CD14-positive monocyte (primary cell): ENCODE data around the gene SEZ6L2. TPM values are rescaled to one million over a fixed set of nuclear protein-coding genes. Genes with fewer than 3 reads are reported as not detected.
A peak's percentile ranks its signal among the peaks of the same experiment; 100 is the strongest.

ENCODE experiments used
- DNase-seq, 3 donors: peaks; one replicate each; pipeline ENCODE4 v3.0.0-alpha.2; 2011 to 2022
- H2AFZ ChIP-seq: 2 replicates; pipeline ENCODE4 v1.6.0; 2012; ENCODE audit warnings: mild to moderate bottlenecking, low read depth, low read length, inconsistent platforms; ENCODE audit not compliant: insufficient read depth, poor library complexity, severe bottlenecking
- H3K27ac ChIP-seq, 2 donors: 1 replicate in 1 of 2; 2 replicates in 1 of 2; pipeline ENCODE4 v1.5.1; 2012 to 2013; ENCODE audit warnings: low read length in 2 of 2, control low read depth in 1 of 2, inconsistent platforms in 1 of 2, low read depth in 1 of 2, mild to moderate bottlenecking in 1 of 2
- H3K27me3 ChIP-seq, 2 donors: one replicate each; pipeline versions ENCODE4 v1.6.0 to v1.6.1; 2011 to 2013; ENCODE audit warnings: low read length in 2 of 2; ENCODE audit not compliant: control insufficient read depth in 2 of 2, insufficient read depth in 2 of 2
- H3K36me3 ChIP-seq, 2 donors: replicated peaks in 1 of 2; 1 replicate in 1 of 2; 2 replicates in 1 of 2; pipeline versions ENCODE4 v1.5.1 to v1.6.1; 2012 to 2013; ENCODE audit warnings: low read length in 2 of 2, control low read depth in 1 of 2, inconsistent platforms in 1 of 2, mild to moderate bottlenecking in 1 of 2; ENCODE audit not compliant: insufficient read depth in 2 of 2, control insufficient read depth in 1 of 2
- H3K4me1 ChIP-seq, 2 donors: 1 replicate in 1 of 2; 2 replicates in 1 of 2; pipeline versions ENCODE4 v1.5.1 to v1.6.1; 2012 to 2013; ENCODE audit warnings: low read length in 2 of 2, control low read depth in 1 of 2, inconsistent platforms in 1 of 2, mild to moderate bottlenecking in 1 of 2, moderate library complexity in 1 of 2; ENCODE audit not compliant: insufficient read depth in 2 of 2, control insufficient read depth in 1 of 2
- H3K4me2 ChIP-seq: replicated peaks from 2 replicates; pipeline ENCODE3; 2012; ENCODE audit warnings: low read length, moderate library complexity, mild to moderate bottlenecking; ENCODE audit not compliant: poor library complexity, severe bottlenecking; ENCODE audit errors: extremely low read depth
- H3K4me3 ChIP-seq, 3 experiments: fragments of 200-600 bp in 1 of 3; sonication (generic) in 1 of 3; replicated peaks in 1 of 3; 1 replicate in 2 of 3; 2 replicates in 1 of 3; pipeline ENCODE4 v1.5.1; 2011 to 2013; ENCODE audit warnings: low read length in 3 of 3, mild to moderate bottlenecking in 3 of 3, control low read depth in 2 of 3, low read depth in 2 of 3, inconsistent platforms in 1 of 3, moderate library complexity in 1 of 3
- H3K79me2 ChIP-seq: 2 replicates; pipeline ENCODE4 v1.6.0; 2012; ENCODE audit warnings: mild to moderate bottlenecking, control low read depth, inconsistent platforms, low read length, moderate library complexity; ENCODE audit not compliant: insufficient read depth
- H3K9ac ChIP-seq: 2 replicates; pipeline ENCODE4 v1.6.0; 2017; ENCODE audit warnings: low read length, mild to moderate bottlenecking; ENCODE audit not compliant: insufficient read depth, poor library complexity, severe bottlenecking
- H3K9me3 ChIP-seq, 2 donors: replicated peaks in 1 of 2; 1 replicate in 1 of 2; 2 replicates in 1 of 2; pipeline versions ENCODE4 v1.5.1 to v1.6.1; 2012 to 2013; ENCODE audit warnings: low read length in 2 of 2, control low read depth in 1 of 2; ENCODE audit not compliant: control insufficient read depth in 1 of 2, insufficient read depth in 1 of 2
- H4K20me1 ChIP-seq: 2 replicates; pipeline ENCODE4 v1.6.0; 2012; ENCODE audit warnings: mild to moderate bottlenecking, low read length, control low read depth, moderate library complexity; ENCODE audit not compliant: insufficient read depth
- H3K27ac Mint-ChIP-seq, 7 donors: one replicate each; pipeline ENCODE4 v1.8.0; 2020; ENCODE audit warnings: mild to moderate bottlenecking in 7 of 7, mixed read lengths in 7 of 7, moderate library complexity in 6 of 7, inconsistent platforms in 2 of 7
- H3K27me3 Mint-ChIP-seq, 3 donors: one replicate each; pipeline ENCODE4 v1.8.0; 2021 to 2022; ENCODE audit warnings: low read depth in 3 of 3, mild to moderate bottlenecking in 3 of 3, mixed read lengths in 3 of 3, moderate library complexity in 3 of 3, inconsistent platforms in 1 of 3
- H3K36me3 Mint-ChIP-seq, 2 donors: one replicate each; pipeline ENCODE4 v1.8.0; 2020; ENCODE audit warnings: mixed read lengths in 2 of 2, inconsistent platforms in 1 of 2, mild to moderate bottlenecking in 1 of 2
- H3K4me1 Mint-ChIP-seq: one replicate; pipeline ENCODE4 v1.8.0; 2020; ENCODE audit warnings: mild to moderate bottlenecking, mixed read lengths
- H3K4me3 Mint-ChIP-seq, 2 donors: one replicate each; pipeline ENCODE4 v1.8.0; 2020; ENCODE audit warnings: mild to moderate bottlenecking in 2 of 2, mixed read lengths in 2 of 2, moderate library complexity in 1 of 2
- H3K9me3 Mint-ChIP-seq, 7 donors: one replicate each; pipeline ENCODE4 v1.8.0; 2020 to 2022; ENCODE audit warnings: mixed read lengths in 7 of 7, mild to moderate bottlenecking in 6 of 7, moderate library complexity in 6 of 7, inconsistent platforms in 2 of 7
- CTCF ChIP-seq: fragments of 200-600 bp; IDR thresholded peaks from one replicate; pipeline ENCODE4 v1.8.0; 2022; ENCODE audit warnings: antibody characterized with exemption, mild to moderate bottlenecking
- WGBS: methylation state at CpG from one replicate; pipeline ENCODE4 v1.1.5; 2013; ENCODE audit warnings: missing lambda C conversion rate; ENCODE audit not compliant: insufficient coverage; 5-methylcytosine and 5-hydroxymethylcytosine counted together
- intact Hi-C, 2 donors: fragments of 100-400 bp; cut with micrococcal nuclease; formaldehyde crosslinking; loops; one replicate each; pipeline versions ENCODE4 v1.15.0 to v1.15.1; 2023
- polyA plus RNA-seq, 3 donors: library from polyadenylated mRNA; depleted of rRNA in 1 of 3; unstranded in 2 of 3; stranded (reverse) in 1 of 3; fragments of 300-500 nt in 2 of 3; fragments of >200 nt in 1 of 3; fragmentation: Illumina TruSeq in 2 of 3; gene quantifications; 1 replicate in 2 of 3; 2 replicates in 1 of 3; pipeline ENCODE4 v1.2.3, GENCODE V29; 2012 to 2021

Gene SEZ6L2
- polyA plus RNA-seq, 3 donors, result not detected

- H3K27ac Mint-ChIP-seq, result peak overlapping the region in 2 of 7 donors; percentile 4 to 13
- H3K9ac ChIP-seq, result no peak overlapping the region
- intact Hi-C loops, result loop anchor here in 1 of 2 donors (5.0 kb wide), 2 partner anchors 38 to 153 kb away; partner anchors contain the start of gene MAZ
- no peak for TF ChIP-seq CTCF
- H3K36me3 ChIP-seq, result peaks cover 67 to 81% of the 10 kb centered on the region in 2 donors
- peaks cover 0 to 2% (median 1%) of the 10 kb centered on the region in 3 donors for H3K27me3 Mint-ChIP-seq
- no peak overlapping the region for H3K27ac ChIP-seq
- no peaks in the 10 kb centered on the region for H3K27me3 ChIP-seq
- 99% methylated on average over 15 of the region's 18 CpGs for WGBS
- no peak overlapping the region for H3K4me3 Mint-ChIP-seq
- H2AFZ ChIP-seq, result no peak overlapping the region
- no peak overlapping the region for H3K4me3 ChIP-seq
- H3K9me3 Mint-ChIP-seq, result peaks cover 0 to 2% (median 0%) of the 10 kb centered on the region in 7 donors
- no peak for DNase-seq
- no peaks in the 10 kb centered on the region for H3K79me2 ChIP-seq
- H3K4me1 Mint-ChIP-seq, result no peaks in the 10 kb centered on the region
- H3K4me2 ChIP-seq, result no peak overlapping the region
- H3K36me3 Mint-ChIP-seq, result peaks cover 69 to 92% of the 10 kb centered on the region in 2 donors
- H4K20me1 ChIP-seq, result peaks cover 62% of the 10 kb centered on the region
- H3K4me1 ChIP-seq, result no peaks in the 10 kb centered on the region
- no peaks in the 10 kb centered on the region for H3K9me3 ChIP-seq
Measured at GRCh38 chr16:29845656-29846055, 53.7 kb downstream of the SEZ6L2 start.

- no peak for TF ChIP-seq CTCF
- intact Hi-C loops, result loop anchor here in 1 of 2 donors (5.0 kb wide), 2 partner anchors 37 to 152 kb away; partner anchors contain the start of gene MAZ
- WGBS, result 97% methylated on average over 26 of the region's 28 CpGs
- Histone ChIP-seq H2AFZ (no peak overlapping the region), H3K27me3 (no peaks in the 10 kb centered on the region), H4K20me1 (peaks cover 66% of the 10 kb centered on the region), H3K4me2 (no peak overlapping the region), H3K4me1 (no peaks in the 10 kb centered on the region), H3K27ac (no peak overlapping the region), H3K9ac (no peak overlapping the region), H3K79me2 (no peaks in the 10 kb centered on the region), H3K4me3 (no peak overlapping the region), H3K36me3 (peaks cover 77 to 90% of the 10 kb centered on the region in 2 donors), H3K9me3 (no peaks in the 10 kb centered on the region)
- H3K9me3 Mint-ChIP-seq, result peaks cover 0 to 2% (median 0%) of the 10 kb centered on the region in 7 donors
- DNase-seq, result no peak
- peaks cover 0 to 2% (median 1%) of the 10 kb centered on the region in 3 donors for H3K27me3 Mint-ChIP-seq
- H3K27ac Mint-ChIP-seq, result peak overlapping the region in 1 of 7 donors; percentile 13
- peaks cover 74 to 94% of the 10 kb centered on the region in 2 donors for H3K36me3 Mint-ChIP-seq
- H3K4me1 Mint-ChIP-seq, result no peaks in the 10 kb centered on the region
- H3K4me3 Mint-ChIP-seq, result no peak overlapping the region
Measured at GRCh38 chr16:29844575-29845331, 54.6 kb downstream of the SEZ6L2 start.
